Activated T-helper 1 cell treated with anti-CD3 and anti-CD28 coated beads, Interleukin-12 subunit alpha, Interleukin-12 subunit beta, Interleukin-2, Interleukin-4 antibody, amounts not matched to agents 30 ng/mL and 10 ng/mL and 1 ng/mL, durations not matched to agents 14 hours and 24 hours and 36 hours (primary cell): Measurements from ENCODE around the gene TAF10. TPM values are rescaled to one million over a fixed set of nuclear protein-coding genes. Genes with fewer than 3 reads are reported as not detected.
A peak's percentile ranks its signal among the peaks of the same experiment; 100 is the strongest.

Experiments
- DNase-seq: peaks from one replicate; pipeline ENCODE4 v3.0.0; 2021; ENCODE audit warnings: low spot score
- H3K27ac Mint-ChIP-seq: one replicate; pipeline ENCODE4 v1.8.0; 2021; ENCODE audit warnings: mild to moderate bottlenecking, mixed read lengths
- H3K27me3 Mint-ChIP-seq: one replicate; pipeline ENCODE4 v1.8.0; 2022; ENCODE audit warnings: mild to moderate bottlenecking, moderate library complexity, mixed read lengths; ENCODE audit not compliant: insufficient read depth
- H3K36me3 Mint-ChIP-seq: one replicate; pipeline ENCODE4 v1.8.0; 2021; ENCODE audit warnings: low read depth, mixed read lengths
- H3K4me1 Mint-ChIP-seq: one replicate; pipeline ENCODE4 v1.8.0; 2021; ENCODE audit warnings: low read depth, mixed read lengths
- H3K4me3 Mint-ChIP-seq: one replicate; pipeline ENCODE4 v1.8.0; 2021; ENCODE audit warnings: mild to moderate bottlenecking, moderate library complexity, mixed read lengths
- H3K9me3 Mint-ChIP-seq: one replicate; pipeline ENCODE4 v1.8.0; 2021; ENCODE audit warnings: mixed read lengths
- intact Hi-C: fragments of 100-400 bp; cut with micrococcal nuclease; formaldehyde crosslinking; loops from one replicate; pipeline ENCODE4 v1.15.1; 2024
- total RNA-seq: library from RNA; stranded (reverse); gene quantifications from 2 replicates; pipeline ENCODE4 v1.2.3, GENCODE V29; 2022

The TAF10 gene
- total RNA-seq, 1 donor from 2014 or later = 155 TPM

- Mint-ChIP-seq H3K4me3 (peak overlapping the region; percentile 56), H3K4me1 (peaks cover 46% of the 10 kb centered on the region), H3K27ac (peak overlapping the region; percentile 86), H3K36me3 (peaks cover 34% of the 10 kb centered on the region), H3K9me3 (no peaks in the 10 kb centered on the region), H3K27me3 (no peaks in the 10 kb centered on the region)
- DNase-seq = no peak
- intact Hi-C loops = loop anchor here (1.0 to 10.0 kb wide), 6 partner anchors 12 to 1378 kb away; partner anchors contain the start of genes CAVIN3, EIF3F and TPP1
These were observed 4.7 kb downstream of the TAF10 start for GRCh38 chr11:6607190-6607795.

GRCh38 chr11:6606471-6607189 is 5.4 kb downstream of the TAF10 start:
- Mint-ChIP-seq H3K36me3 (peaks cover 38% of the 10 kb centered on the region), H3K27ac (peak overlapping the region; percentile 84), H3K27me3 (no peaks in the 10 kb centered on the region), H3K9me3 (no peaks in the 10 kb centered on the region), H3K4me3 (no peak overlapping the region), H3K4me1 (peaks cover 46% of the 10 kb centered on the region)
- peak; percentile 58 for DNase-seq
- intact Hi-C loops = loop anchor here (1.0 to 10.0 kb wide), 6 partner anchors 13 to 1378 kb away; partner anchors contain the start of genes CAVIN3, EIF3F and TPP1

- H3K4me3 Mint-ChIP-seq = no peak overlapping the region
- H3K36me3 Mint-ChIP-seq = peaks cover 31% of the 10 kb centered on the region
- H3K27ac Mint-ChIP-seq = no peak overlapping the region
- intact Hi-C loops = loop anchor here (1.0 to 10.0 kb wide), 2 partner anchors 64 to 1380 kb away; partner anchors contain the start of gene EIF3F
- no peak for DNase-seq
- no peaks in the 10 kb centered on the region for H3K27me3 Mint-ChIP-seq
- H3K4me1 Mint-ChIP-seq = peaks cover 30% of the 10 kb centered on the region
- no peaks in the 10 kb centered on the region for H3K9me3 Mint-ChIP-seq
These were observed 7.2 kb downstream of the TAF10 start for GRCh38 chr11:6604790-6605189.

GRCh38 chr11:6604081-6604626 is 7.9 kb downstream of the TAF10 start:
- Mint-ChIP-seq H3K36me3 (peaks cover 32% of the 10 kb centered on the region), H3K4me1 (peaks cover 26% of the 10 kb centered on the region), H3K27me3 (no peaks in the 10 kb centered on the region), H3K27ac (no peak overlapping the region), H3K9me3 (no peaks in the 10 kb centered on the region), H3K4me3 (no peak overlapping the region)
- DNase-seq = peak; percentile 40
- intact Hi-C loops = loop anchor here (1.0 to 10.0 kb wide), 2 partner anchors 64 to 1381 kb away; partner anchors contain the start of gene EIF3F

GRCh38 chr11:6603287-6604080 is 8.5 kb downstream of the TAF10 start, which contains the start of the genes ILK and RRP8:
ILK (plus strand) TSS chr11:6603774; CDS start chr11:6604272, 498 bp downstream.
RRP8 (minus strand) TSS chr11:6603616; CDS start chr11:6603502, 114 bp downstream.
- peak; percentile 84 for DNase-seq
- intact Hi-C loops = loop anchor here (1.0 to 10.0 kb wide), 10 partner anchors 9 to 1381 kb away; partner anchors contain the start of genes ARFIP2, EIF3F, MRPL17 and PPFIBP2
- Mint-ChIP-seq H3K27ac (no peak within 1 kb of the TSS), H3K4me1 (peaks cover 26% of the 10 kb centered on the region), H3K9me3 (no peaks in the 10 kb centered on the region), H3K36me3 (peaks cover 34% of the 10 kb centered on the region), H3K27me3 (no peaks in the 10 kb centered on the region), H3K4me3 (no peak within 1 kb of the TSS)

GRCh38 chr11:6602096-6602940 is 9.7 kb downstream of the TAF10 start:
- no peak for DNase-seq
- Mint-ChIP-seq H3K27ac (peak overlapping the region; percentile 24), H3K27me3 (no peaks in the 10 kb centered on the region), H3K36me3 (peaks cover 35% of the 10 kb centered on the region), H3K4me1 (peaks cover 23% of the 10 kb centered on the region), H3K4me3 (no peak overlapping the region), H3K9me3 (no peaks in the 10 kb centered on the region)
- intact Hi-C loops = loop anchor here (2.0 to 10.0 kb wide), 3 partner anchors 224 to 1382 kb away; partner anchors contain the start of genes EIF3F and PPFIBP2

GRCh38 chr11:6601041-6601461 is 11.0 kb downstream of the TAF10 start:
- H3K27me3 Mint-ChIP-seq = no peaks in the 10 kb centered on the region
- no peak overlapping the region for H3K4me3 Mint-ChIP-seq
- intact Hi-C loops = loop anchor here (10.0 kb wide), 1 partner anchor 1384 kb away; the partner anchor contains the start of gene EIF3F
- no peak overlapping the region for H3K27ac Mint-ChIP-seq
- peaks cover 35% of the 10 kb centered on the region for H3K36me3 Mint-ChIP-seq
- H3K4me1 Mint-ChIP-seq = peaks cover 10% of the 10 kb centered on the region
- DNase-seq = no peak
- H3K9me3 Mint-ChIP-seq = no peaks in the 10 kb centered on the region

- H3K27ac Mint-ChIP-seq = no peak overlapping the region
- H3K9me3 Mint-ChIP-seq = no peaks in the 10 kb centered on the region
- no peak for DNase-seq
- H3K4me3 Mint-ChIP-seq = no peak overlapping the region
- peaks cover 40% of the 10 kb centered on the region for H3K36me3 Mint-ChIP-seq
- peaks cover 7% of the 10 kb centered on the region for H3K4me1 Mint-ChIP-seq
- H3K27me3 Mint-ChIP-seq = no peaks in the 10 kb centered on the region
- intact Hi-C loops = loop anchor here (10.0 kb wide), 1 partner anchor 1385 kb away; the partner anchor contains the start of gene EIF3F
These were observed 12.1 kb downstream of the TAF10 start for GRCh38 chr11:6599881-6600390.

GRCh38 chr11:6599449-6599848 is 12.6 kb downstream of the TAF10 start:
- intact Hi-C loops = no loop called here
- Mint-ChIP-seq H3K27ac (no peak overlapping the region), H3K27me3 (no peaks in the 10 kb centered on the region), H3K36me3 (peaks cover 43% of the 10 kb centered on the region), H3K4me3 (no peak overlapping the region), H3K4me1 (peaks cover 9% of the 10 kb centered on the region), H3K9me3 (no peaks in the 10 kb centered on the region)
- DNase-seq = no peak

GRCh38 chr11:6598555-6598954 is 13.5 kb downstream of the TAF10 start:
- H3K4me3 Mint-ChIP-seq = no peak overlapping the region
- no peak for DNase-seq
- no peak overlapping the region for H3K27ac Mint-ChIP-seq
- H3K27me3 Mint-ChIP-seq = no peaks in the 10 kb centered on the region
- peaks cover 52% of the 10 kb centered on the region for H3K36me3 Mint-ChIP-seq
- H3K4me1 Mint-ChIP-seq = peaks cover 18% of the 10 kb centered on the region
- intact Hi-C loops = no loop called here
- no peaks in the 10 kb centered on the region for H3K9me3 Mint-ChIP-seq

- no peak overlapping the region for H3K27ac Mint-ChIP-seq
- H3K9me3 Mint-ChIP-seq = no peaks in the 10 kb centered on the region
- H3K27me3 Mint-ChIP-seq = no peaks in the 10 kb centered on the region
- H3K4me1 Mint-ChIP-seq = peaks cover 19% of the 10 kb centered on the region
- no peak for DNase-seq
- intact Hi-C loops = no loop called here
- peaks cover 53% of the 10 kb centered on the region for H3K36me3 Mint-ChIP-seq
- H3K4me3 Mint-ChIP-seq = no peak overlapping the region
These were observed 15.7 kb downstream of the TAF10 start for GRCh38 chr11:6596239-6596877.
